CD4-positive, alpha-beta T cell treated with Interleukin-4 for 1 hour (primary cell): Measurements from ENCODE around the gene KRTAP5-1.

ENCODE experiments used
- DNase-seq, 2 donors: peaks; one replicate each; pipeline ENCODE4 v3.0.0-alpha.2; 2020 to 2022

KRTAP5-1 gene

DNA sequence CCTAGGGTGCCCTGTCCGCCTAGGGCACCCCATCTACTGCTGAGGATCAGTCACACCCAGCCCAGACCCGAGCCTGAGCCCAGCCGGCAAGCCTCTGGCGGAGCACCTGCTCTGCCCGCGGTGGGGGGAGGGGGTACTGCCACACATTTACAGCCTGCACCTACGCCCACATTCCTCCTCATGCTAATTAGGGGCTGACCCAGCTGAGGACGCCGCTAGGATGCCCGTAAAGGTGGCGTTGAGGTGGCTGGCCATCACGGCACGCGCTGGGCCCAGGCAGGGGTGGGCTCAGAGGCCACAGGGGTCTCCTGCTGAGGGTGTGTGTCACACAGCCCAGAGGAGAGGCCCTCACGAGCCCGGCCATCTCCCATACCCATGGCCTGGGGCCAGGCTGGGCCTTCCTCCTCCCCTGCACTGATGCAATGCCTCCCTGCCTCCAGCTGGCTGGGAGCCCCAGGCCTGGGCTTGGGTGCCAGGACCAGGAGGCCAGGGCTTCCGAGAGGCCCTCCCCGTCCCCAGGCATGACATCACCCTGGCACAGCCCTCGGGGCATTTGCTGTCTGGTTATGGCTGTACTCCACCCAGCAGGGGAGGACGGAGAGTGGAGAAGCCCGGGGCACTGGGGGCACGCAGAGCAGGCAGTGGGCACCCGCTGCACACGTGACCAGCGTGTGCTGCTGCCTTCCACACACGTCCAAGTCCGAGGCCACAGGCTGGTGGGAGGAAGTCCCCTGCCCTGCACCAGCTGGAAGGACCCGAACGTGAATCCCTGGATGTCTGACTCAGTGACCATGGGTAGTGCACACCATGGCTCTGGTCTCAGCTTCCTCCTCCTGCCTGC, 25.8 kb downstream of the KRTAP5-1 start:
- DNase-seq, result peak in 1 of 2 donors; percentile 13

GRCh38 chr11:1558775-1559110, 26.3 kb downstream of the KRTAP5-1 start:
- DNase-seq, result no peak

DNA sequence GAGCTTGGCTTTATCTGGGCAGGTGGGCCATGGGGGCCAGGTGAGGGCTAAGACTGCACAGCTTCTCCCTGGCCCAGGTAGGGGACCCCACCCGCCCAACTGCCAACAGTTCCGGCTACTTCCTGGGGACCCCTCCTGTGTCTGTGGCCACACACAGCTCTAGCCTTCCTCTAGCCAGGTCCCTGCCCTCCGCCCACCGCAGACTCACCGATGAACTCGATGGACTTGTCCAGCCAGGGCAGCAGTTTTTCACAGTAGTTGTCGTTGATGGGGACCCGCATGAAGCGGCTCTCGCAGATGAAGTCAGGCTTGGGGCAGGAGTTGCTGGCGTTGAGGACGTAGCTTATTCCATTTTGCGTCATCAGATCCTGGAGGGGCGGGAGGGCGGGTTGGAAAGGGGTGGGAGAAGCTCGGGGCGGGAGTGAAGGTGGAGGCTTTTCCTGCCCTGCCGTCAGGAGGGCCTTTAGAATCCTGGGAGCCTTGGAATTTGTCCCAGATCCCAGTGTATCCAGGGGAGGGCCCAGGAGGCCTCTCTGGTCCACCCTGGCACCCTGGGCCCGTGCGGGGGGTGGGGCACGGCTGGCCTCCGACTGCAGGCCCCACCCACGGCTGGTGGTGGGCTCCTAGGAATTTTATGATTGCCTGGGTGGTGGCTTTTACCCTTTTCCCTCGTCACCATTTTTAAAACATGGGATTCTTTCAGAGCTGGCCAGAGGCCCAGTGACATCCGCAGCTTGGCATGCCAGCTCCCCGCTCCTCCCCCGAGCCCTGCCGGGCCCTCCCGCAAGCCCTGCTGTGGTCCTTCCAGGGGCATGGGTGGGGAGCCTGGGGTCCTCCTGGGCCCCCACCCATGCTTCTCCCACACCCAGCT, 26.9 kb downstream of the KRTAP5-1 start:
- DNase-seq, result no peak

GRCh38 chr11:1557051-1557884, 27.8 kb downstream of the KRTAP5-1 start:
- peak in 1 of 2 donors; percentile 24 for DNase-seq

DNA sequence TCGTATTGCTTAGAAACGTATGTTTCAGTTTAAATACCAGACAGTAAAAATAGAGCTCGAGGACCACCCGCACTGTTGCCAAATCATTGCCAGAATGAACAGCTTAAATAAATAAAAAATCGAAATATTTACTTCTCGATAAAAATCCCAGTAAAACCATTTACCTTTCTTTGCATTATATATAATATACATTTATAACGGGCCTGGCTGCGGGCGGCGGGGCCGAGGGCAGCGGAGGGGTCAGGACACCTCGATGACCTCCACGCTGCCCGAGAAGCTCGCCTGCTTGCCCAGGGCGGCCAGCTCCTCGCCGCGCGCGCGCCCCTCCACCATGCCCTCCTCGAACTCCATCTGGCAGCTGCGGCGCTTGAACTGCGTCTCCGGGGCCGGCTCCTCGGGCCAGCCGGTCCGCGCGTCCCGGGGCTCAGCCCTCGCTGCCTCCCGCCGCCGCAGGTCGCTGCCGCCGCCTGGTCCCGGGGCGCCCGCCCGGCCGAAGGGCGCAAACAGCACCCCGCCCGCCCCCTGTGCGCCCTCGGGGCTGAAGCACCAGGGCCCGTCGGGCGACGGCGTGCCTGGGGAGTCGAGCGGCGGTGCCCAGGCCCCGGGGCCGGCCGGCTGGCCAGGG, 28.7 kb downstream of the KRTAP5-1 start:
- peak in 1 of 2 donors; percentile 6 for DNase-seq

- DNase-seq, result peak in 1 of 2 donors; percentile 9
Measured at GRCh38 chr11:1555713-1556153, 29.4 kb downstream of the KRTAP5-1 start.

- peak in 1 of 2 donors; percentile 8 for DNase-seq
Measured at GRCh38 chr11:1554981-1555712, 29.9 kb downstream of the KRTAP5-1 start.

DNA sequence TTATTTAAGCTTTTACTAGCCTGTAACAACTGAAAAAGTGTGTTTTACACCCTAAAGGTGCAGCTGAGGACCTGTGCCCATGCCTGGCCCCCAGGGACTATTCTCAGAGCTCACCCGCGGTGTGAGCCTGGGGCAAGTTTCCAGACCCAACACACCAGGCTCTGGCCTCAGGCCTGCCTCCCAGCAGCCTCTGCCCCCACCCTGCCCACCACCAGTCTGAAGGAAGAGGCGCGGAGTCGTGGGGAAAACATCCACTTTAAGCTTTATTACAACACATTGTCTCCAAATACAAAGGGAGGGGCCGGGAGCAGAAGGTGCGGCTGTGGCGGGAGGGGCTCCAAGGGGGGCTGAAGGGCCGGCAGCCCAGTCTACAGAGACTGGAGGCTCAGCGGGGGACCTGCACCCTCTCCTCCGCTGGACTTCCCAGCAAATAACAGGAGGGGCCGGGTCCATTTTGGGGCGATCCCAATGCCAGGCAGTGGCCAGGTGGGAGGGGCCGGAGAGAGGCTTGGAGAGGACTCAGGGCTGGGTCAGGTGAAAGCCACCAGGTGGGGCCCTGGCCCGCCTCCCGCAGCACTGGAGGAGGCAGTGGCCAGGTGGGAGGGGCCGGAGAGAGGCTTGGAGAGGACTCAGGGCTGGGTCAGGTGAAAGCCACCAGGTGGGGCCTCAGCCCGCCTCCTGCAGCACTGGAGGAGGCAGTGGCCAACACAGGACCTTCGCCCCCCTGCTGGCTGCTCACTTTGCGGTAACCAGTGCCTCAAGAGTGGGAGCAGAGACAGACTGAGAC, 31.1 kb downstream of the KRTAP5-1 start:
- peak in 1 of 2 donors; percentile 8 for DNase-seq

DNA sequence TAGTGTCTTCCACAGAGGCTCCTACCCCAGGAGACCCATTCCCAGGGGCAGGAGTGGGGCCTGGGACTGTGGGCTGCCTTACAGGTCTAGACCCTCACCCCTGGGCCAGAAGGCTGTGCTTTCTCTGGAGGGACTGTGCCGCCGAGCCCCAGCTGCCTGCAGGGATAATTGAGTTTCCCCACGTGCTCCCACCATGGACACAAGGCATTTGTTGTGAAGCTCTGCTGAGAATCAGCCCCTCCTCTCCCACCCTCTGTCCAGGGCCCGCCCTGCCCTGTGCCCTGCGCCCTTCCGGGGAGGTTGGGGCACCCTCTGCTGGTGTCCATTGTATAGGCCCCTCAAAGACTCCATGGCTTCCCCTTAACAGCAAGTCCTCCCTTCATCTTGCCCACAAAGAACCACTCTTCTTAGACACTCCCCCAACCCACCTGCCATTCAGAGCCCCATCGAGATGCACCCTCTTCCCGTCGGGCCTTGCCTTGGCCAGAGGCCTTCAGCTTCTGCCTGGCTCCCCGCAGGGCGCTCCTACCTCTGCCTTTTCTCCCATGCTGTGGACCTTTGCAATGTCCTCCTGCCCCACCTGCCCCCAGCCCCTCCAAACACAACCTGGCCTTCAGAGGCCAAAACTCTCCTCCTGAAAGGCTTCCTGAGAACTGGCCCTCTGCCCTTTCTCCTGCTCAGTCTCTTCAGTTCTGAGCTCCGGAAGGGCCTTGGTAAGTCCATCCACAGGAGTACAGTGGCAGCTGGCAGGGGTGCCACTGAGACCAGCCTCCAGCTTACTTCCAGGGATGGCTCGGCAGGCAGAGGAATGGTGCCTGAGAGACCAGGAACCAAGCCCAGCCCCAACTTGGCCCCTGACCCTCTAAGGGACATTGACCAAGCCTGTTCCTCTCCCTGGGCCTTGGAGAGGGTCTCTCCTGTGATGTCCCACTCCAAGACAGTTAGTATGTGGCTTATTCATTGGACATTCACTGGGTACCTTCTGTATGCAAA, 35.4 kb downstream of the KRTAP5-1 start:
- DNase-seq, result no peak

GRCh38 chr11:1548221-1549070, 36.6 kb downstream of the KRTAP5-1 start:
- peak in 1 of 2 donors; percentile 4 for DNase-seq

DNA sequence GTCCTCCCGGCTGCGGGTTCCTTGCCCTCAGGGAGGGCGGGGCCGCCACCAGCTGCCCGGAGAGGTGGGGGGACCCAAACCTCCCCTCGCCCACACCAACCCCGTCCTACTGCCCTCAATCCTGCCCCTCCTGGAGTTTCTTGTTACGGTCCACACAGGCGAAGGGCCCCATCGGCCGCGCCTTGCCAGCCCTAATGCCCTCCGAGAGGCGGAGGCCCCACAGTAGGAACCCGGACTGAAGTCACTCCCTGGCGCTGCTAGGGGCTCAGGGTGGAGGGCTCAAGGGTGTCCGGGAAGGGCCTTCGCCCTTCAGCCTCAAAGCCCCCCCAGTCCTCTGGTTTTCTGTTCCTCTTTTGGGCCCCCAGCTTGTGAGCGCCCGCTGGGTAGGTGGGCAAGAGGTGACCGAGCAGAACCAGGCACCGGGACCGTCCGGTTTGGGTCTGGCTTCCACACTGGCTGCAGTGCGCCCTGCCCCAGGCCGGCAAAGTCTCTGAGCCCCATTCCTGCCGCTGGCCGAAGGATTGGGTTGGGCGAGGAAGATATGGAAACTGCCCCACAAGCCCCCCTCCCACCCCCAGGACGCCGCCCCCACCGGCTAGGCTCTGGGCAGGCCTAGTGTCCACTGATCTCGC, 37.5 kb downstream of the KRTAP5-1 start:
- peak in 1 of 2 donors; percentile 11 for DNase-seq

DNA sequence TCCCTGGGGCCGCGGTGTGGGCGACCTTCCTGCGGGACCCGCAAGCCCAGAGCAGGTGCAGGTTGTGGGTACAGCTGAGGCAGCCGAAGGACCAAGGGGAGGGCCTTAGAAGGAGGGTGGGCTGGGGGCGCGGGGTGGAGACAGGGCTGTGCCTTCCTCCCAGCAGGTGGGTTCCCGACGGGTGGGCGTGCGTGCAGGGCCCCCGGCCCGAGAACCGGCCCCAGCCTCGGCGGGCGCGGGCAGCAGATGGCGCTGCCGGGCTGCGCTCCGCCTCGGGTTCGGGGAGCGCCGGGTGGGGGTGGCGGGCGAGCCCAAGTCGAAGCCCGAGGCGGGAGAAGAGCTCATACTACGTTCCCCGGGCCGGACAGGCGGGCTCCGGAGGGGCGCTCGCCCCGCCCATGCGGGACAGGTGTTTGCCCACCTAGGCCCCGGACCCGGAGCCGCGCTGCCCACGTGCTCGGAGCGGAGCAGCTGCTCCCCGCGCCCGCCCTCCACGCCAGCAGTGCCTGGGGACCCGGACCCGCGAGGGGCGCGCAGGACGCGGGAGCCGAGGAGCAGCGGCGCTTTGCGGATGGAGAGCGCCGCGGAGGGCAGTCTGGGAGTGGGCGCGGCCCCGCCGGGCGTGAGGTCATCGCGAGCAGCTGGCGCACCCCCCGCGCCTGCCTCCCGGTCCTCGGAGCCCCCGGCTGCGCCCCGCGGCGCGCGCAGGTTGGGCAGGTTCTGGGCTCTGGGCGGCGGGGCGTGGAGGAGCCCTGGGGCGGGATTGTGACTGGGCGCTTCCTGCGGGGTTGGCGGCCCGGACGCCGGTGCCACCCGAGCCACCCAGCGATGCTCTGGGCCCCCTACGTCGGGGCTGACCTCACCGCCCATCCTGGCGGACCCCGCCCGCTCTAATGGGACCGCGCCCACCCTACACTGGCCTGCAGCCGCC, 38.3 kb downstream of the KRTAP5-1 start:
- peak; percentile 14 to 47 for DNase-seq

DNA sequence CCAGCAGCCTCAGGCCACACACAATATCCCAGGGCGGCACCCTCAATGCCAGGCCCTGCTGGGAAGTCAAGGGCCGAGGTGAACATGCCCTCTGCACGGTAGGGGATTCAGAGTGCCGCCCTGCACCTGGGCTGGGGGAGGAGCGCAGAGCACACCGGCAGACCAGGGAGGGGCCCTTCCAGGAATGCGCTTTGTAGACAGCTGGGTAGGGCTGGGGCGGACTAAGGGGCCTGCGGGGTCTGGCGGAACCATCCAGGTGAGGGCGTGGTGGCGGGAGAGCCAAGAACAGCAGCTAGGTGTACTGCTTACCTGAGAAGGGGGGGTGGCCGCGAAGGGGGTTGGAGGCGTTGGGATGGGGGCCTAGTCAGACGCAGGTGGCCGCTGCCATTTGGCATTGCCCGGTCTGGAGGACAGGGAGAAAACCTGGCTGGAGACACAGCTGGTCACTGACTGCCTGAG, 39.0 kb downstream of the KRTAP5-1 start:
- DNase-seq, result no peak

DNA sequence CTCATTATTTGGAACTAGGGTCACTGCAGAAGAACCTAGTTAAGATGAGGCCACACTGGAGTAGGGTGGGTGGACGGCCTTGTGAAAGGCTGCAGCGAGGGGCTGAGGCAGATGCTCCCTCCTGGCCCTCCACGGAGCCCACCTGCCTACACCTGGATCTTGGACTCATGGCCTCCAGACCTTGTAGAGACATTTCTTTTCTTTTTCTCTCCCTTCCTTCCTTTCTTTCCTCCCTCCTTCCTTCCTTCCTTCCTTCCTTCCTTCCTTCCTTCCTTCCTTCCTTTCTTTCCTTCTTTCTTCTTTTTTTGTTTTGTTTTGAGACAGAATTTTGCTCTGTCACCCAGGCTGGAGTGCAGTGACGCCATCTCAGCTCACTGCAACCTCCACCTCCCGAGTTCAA, 39.7 kb downstream of the KRTAP5-1 start:
- DNase-seq, result no peak

DNA sequence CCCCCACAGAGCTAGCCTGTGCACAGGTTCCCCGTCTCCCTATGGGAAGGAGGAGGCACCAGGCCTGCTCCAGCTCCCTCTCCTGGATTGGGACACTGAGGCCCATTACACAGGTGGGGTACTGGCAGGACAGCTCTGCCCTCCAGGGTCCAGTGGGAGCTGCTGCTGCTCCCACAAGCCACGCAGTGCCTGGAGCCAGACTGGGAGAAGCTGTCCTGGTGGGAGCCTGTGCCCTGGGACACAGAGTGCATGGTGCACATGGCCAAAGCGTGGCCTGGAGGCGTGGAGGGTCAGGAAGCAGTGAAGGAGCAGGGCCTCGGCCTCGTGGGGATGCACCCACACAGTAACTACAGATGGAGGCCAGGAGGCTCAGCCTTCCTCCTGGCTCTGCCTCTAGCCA, 40.5 kb downstream of the KRTAP5-1 start:
- no peak for DNase-seq

DNA sequence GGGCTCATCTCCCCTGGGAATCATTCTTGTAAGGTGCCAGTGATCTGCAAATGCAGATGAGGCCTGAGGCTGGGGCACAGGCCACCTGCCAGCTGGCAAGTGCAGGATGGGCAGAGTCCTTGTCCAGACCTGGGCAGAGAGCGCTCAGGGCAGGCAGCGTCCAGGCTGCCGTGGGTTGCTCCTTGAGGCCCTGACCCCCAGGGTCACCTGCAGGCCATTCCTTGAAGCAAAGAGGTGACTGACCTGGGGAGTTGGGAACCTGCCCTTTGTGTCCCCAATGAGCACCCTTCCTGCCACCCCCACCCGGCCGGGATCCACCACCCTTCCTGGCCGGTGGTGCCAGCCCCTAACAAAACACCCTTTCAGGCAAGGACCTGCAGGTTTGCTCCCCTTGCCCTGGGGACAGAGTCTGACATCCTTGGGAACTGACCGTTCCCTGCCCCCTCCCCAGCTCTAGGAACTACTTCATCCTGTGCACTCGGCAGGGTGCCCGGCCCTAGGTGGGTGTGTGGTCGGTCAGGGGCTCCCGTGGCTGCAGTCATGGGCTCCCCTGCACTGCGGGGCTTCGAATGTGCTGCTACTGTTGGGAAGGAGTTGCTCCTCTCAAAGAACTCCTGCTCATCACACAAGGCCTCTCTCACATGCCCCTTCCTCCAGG, 41.3 kb downstream of the KRTAP5-1 start:
- no peak for DNase-seq
